Stimulated activated CD8-positive, alpha-beta memory T cell treated with anti-CD3 and anti-CD28 coated beads, Interleukin-15, amount 100 ng/mL, for 48 hours (primary cell): ENCODE measurements around the gene ISM2.

Experiments used
- DNase-seq, 2 donors: peaks; one replicate each; pipeline ENCODE4 v3.0.0-alpha.2; 2020; ENCODE audit warnings: low read depth in 2 of 2

The ISM2 gene

GRCh38 chr14:77469067-77469505 is 29.5 kb downstream of the ISM2 start:
- DNase-seq: no peak

DNA sequence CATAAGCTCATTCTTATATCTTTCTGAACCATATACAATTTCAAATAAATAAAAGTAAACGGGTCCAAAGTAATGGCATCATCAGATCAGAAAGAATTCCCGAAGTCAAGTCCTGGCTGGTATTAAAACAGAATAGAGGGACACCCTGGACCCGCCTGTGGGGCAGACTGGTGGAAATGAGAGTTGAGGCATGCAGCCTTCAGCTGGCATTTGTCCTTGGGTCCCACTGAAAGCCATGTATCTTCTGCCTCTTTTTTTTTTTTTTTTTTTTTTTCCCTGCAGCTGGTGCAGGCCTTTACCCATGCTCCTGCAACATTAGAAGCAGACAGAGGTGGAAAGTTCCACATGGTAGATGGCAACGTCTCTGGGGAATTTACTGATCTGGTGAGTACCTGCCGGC is 30.8 kb downstream of the ISM2 start:
- no peak for DNase-seq

DNA sequence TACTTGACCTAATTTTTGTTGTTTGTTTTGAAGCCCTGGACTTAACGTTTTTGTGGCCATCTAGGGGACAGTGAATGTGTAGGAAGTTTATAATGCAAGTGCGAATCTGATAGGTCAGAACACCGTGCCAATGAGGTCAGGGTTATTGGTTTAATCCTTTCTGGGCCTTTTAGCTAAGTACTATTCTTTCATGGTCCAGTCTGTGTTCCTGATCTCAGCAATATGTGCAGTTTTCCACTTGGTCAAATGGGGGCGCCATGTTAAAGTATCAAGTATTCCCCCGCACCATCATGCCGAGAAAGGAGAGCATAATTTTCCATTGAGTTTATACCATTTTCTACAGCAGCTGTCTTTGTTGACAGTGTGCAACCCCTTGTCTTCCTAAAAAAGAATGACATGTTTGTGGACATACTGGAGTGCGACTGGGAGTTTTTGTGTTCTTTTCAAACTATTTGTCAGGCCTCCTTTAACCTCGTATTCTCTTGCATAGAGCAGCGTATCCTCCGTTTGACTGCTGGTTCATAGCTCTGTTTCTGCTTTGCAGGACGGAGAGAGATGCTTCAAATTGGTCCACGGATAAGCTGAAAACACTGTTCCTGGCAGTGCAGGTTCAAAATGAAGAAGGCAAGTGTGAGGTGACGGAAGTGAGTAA is 39.4 kb downstream of the ISM2 start:
- peak; percentile 36 to 47 for DNase-seq

DNA sequence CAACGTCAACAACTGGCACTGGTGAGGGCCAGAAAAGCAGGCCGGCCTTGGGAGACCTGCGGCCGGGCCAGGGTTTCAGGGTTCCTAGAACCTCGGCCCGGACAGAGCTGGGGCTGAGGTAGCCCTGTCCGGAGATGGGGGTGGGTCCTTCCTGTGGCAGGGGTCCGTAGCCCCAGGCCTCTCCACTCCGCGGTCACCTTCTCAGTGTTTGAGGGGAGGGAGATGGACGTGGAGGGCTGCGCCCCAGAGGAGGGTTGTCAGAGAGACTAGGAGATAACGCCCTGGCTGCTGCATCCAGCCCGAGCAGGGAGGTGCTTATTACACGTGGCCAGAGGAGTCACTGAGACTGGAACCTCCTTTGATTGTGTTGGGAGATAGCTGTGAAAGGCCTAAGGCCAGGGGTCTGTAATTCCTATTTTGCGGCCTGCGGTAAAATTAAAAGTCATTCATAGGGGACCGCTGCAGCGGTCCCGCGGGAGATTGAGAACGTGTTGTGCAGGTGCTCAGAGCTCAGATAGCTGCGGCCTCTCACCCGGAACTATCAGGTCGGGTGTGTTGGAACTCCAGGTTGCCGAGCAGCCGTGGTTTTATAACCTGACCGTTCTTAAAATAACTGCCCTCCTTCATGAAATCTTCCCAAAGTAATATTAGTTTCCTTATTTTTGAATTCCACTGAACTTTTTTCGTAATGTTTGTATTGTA is 40.2 kb downstream of the ISM2 start:
- DNase-seq: peak; percentile 8 to 9

DNA sequence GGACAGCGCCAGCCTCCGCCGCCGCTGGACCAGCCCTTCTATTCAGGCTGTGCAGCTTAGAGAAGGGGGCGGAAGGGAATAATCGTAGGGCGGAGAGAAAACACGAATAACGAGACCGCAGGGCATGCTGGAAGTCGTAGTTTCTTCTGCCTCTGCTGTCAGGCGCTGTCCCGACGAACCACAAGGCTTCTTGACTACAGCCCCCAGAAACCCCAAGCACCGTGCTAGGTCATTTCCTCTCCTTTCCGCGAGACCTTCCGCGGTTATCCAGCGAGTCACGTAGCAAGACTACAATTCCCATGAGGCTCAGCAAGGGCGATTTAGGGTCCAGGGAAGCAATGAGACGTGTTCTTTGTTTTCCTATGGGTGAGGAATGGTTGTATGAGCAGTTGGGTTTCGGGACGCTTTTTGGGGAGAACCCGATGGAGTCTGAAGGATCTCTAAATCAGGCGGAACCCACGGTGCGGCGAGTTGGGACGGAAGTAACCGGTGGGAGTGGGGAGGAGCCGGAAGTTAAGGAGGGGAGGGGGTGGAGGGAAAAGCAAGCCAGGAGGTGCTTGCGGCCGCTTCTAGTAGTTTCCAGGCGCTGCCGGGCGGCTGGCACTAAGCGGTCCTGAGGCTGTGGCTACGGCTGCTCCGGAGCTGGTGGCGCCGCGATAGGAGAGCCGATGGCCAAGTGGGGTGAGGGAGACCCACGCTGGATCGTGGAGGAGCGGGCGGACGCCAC is 40.9 kb downstream of the ISM2 start, which contains the start of the genes AHSA1 and VIPAS39:
TSS of gene AHSA1 (plus strand) at position 572 of the 727 bp plus-strand sequence. CDS start at position 669, 97 bp downstream.
TSS of gene VIPAS39 (minus strand) at position 80 of the 727 bp plus-strand sequence. CDS start 3,499 bp downstream, outside the sequence.
- peak; percentile 90 to 91 for DNase-seq

- peak in 1 of 2 donors; percentile 2 for DNase-seq
Observed at GRCh38 chr14:77457115-77457521, 41.5 kb downstream of the ISM2 start.

DNA sequence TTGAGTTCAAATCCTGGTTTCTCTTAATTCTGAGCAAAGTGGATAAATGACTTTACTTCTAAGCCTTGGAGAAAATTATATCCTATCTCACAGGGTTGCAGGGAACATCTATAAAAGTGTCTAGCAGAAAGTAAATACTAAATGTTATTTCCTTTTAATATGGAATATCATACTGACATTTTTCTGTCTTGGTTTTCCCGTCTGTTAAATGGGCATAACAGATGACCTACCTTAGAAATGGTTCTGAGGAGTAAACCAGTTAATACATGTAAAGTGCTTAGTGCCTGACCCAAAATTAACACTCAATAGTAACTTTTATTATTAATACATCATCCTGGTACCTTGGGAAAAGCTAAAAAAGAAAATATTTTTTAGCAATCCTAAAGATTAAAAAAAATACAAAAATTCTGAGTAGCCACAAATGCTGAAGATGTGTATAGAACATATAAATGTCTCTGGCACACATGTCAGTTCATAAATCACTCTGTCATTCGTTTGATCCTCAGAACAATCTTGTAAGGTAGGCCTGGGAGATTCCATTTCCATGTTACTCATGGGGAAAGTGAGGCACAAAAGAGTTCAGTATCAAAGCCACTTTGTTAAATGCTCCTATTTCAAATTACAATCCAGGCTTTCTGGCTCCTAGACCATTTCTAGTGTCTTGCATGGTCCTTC is 42.5 kb downstream of the ISM2 start:
- DNase-seq: no peak

DNA sequence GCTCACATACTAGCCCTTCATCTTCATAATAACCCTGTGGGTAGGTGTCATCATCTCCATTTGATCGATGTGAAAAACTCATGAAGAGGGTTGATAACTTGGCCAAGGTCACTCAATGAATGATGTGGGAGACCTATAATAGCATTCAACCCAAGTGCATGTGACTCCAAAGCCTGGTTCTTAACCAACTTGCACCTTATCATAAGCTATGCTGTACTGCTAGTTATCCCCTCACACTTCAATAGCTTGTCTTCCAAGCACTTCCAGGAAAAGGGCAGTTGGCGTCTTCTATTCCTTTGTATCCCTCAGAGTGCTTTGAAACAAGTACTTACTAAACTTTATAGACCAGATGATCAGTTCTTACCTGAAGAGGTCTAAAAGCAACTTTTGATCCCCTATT is 56.4 kb downstream of the ISM2 start:
- DNase-seq: no peak

DNA sequence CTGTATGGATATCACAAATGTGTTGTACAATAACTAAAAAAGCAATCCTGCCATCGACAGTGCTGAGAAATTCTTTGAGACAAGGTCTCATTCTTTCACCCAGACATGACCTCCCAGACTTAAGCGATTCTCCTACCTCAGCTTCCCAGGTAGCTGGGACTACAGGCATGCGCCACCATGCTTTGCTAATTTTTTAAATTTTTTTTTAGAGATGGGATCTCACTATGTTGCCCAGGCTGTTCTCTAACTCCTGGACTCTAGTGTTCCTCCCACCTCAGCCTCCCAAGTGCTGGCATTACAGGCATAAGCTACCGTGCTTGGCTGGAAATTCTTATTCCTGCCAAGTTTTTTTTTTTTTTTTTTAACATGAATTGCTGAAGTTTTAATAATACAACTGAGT is 58.8 kb downstream of the ISM2 start:
- no peak for DNase-seq

DNA sequence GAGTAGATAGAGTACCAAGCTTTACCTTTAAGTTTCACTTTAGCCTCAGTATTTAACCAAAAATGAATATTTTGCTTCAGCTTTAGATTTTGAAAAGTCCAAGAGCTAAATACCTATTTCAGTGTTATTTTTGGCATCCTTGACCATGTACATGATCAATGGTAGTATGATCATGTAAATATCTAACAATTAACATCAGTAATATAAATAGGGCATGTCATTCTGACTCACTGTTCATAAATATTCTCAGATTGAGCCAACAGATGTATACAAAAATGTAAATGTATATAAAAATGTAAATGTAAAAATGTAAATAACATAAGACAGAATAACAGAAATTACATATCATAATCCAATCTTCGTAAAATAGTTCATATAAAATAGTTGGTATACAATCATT is 60.0 kb downstream of the ISM2 start:
- no peak for DNase-seq

- DNase-seq: no peak
Observed at GRCh38 chr14:77436042-77436441, 62.6 kb downstream of the ISM2 start.

- DNase-seq: no peak
Observed at GRCh38 chr14:77426396-77426795, 72.2 kb downstream of the ISM2 start.

DNA sequence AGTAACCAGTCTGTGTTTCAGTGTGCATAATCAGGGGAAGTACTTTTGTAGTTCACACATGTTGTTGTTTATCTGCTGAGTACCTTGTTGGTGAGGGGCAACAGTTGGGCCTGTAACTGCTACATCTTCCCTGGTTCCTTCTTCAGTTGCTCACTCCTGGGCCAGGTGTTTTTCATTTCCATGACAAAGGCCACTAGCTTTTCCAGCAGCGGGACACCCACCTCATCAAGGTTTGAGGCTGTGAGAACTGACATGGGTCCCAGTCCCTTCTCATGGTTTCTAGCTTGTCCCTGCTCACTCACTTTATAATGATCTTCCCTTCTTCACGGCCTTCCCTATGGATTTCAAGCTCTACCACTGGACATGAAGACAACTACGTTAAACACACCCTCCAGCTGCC is 73.8 kb downstream of the ISM2 start:
- DNase-seq: no peak
